SK-N-DZ (cell line): ENCODE data around the gene SLC39A8.
"Not testable (repeated sequence)": the region's sequence is repeated elsewhere in the genome, so short reads cannot be mapped to it uniquely, and the experiment has no call there.

Experiments
- DNase-seq: peaks from one replicate; pipeline ENCODE4 v3.0.0-alpha.2; 2015; ENCODE audit warnings: low spot score

The SLC39A8 gene

GRCh38 chr4:102301167-102301566 is 44.1 kb downstream of the SLC39A8 start:
- DNase-seq, result no peak

GRCh38 chr4:102299354-102300107 is 45.8 kb downstream of the SLC39A8 start:
- DNase-seq, result peak; percentile 28

GRCh38 chr4:102298716-102299115 is 46.6 kb downstream of the SLC39A8 start:
- no peak for DNase-seq

- no peak for DNase-seq
Measured at GRCh38 chr4:102295153-102295862, 50.0 kb downstream of the SLC39A8 start.

- no peak for DNase-seq
Measured at GRCh38 chr4:102288497-102288896, 56.8 kb downstream of the SLC39A8 start.

GRCh38 chr4:102285831-102286230 is 59.5 kb downstream of the SLC39A8 start:
- no peak for DNase-seq

GRCh38 chr4:102281171-102281839 is 64.0 kb downstream of the SLC39A8 start:
- no peak for DNase-seq

GRCh38 chr4:102273317-102273716 is 72.0 kb downstream of the SLC39A8 start:
- DNase-seq, result not testable (repeated sequence)

GRCh38 chr4:102272318-102272717 is 73.0 kb downstream of the SLC39A8 start:
- no peak for DNase-seq

- DNase-seq, result no peak
Measured at GRCh38 chr4:102268355-102268754, 76.9 kb downstream of the SLC39A8 start.

GRCh38 chr4:102263024-102263787 is 82.1 kb downstream of the SLC39A8 start:
- DNase-seq, result peak; percentile 54

GRCh38 chr4:102259702-102260101 is 85.6 kb downstream of the SLC39A8 start:
- DNase-seq, result no peak

- no peak for DNase-seq
Measured at GRCh38 chr4:102259081-102259480, 86.2 kb downstream of the SLC39A8 start.

GRCh38 chr4:102256321-102256720 is 89.0 kb downstream of the SLC39A8 start:
- DNase-seq, result no peak

GRCh38 chr4:102253860-102254259 is 91.4 kb downstream of the SLC39A8 start:
- DNase-seq, result no peak

GRCh38 chr4:102252171-102252570 is 93.1 kb downstream of the SLC39A8 start:
- no peak for DNase-seq

GRCh38 chr4:102250341-102250740 is 94.9 kb downstream of the SLC39A8 start:
- DNase-seq, result no peak

GRCh38 chr4:102247041-102247440 is 98.2 kb downstream of the SLC39A8 start:
- no peak for DNase-seq

GRCh38 chr4:102246416-102246815 is 98.9 kb downstream of the SLC39A8 start:
- DNase-seq, result no peak

- no peak for DNase-seq
Measured at GRCh38 chr4:102244878-102245535, 100.3 kb downstream of the SLC39A8 start.

- DNase-seq, result not testable (repeated sequence)
Measured at GRCh38 chr4:102243296-102243695, 102.0 kb downstream of the SLC39A8 start.
